HEK293 (cell line): Measurements from ENCODE around the gene DDX47.
A peak's percentile ranks its signal among the peaks of the same experiment; 100 is the strongest.

Experiments
- CTCF ChIA-PET: fragments of 350-600 bp; formaldehyde crosslinking; extraction: SDS; loops from one replicate; lab custom pipeline; 2021; ENCODE audit warnings: antibody characterized with exemption; lab: Yijun Ruan, JAX
- POLR2A ChIA-PET: fragments of 300-600 bp; formaldehyde crosslinking; extraction: SDS; loops from one replicate; lab custom pipeline; 2020; ENCODE audit warnings: antibody characterized with exemption, inconsistent platforms; lab: Yijun Ruan, JAX
- H3K27ac ChIP-seq: fragments of 200-500 bp; sonication (Bioruptor generic); 2 replicates; pipeline ENCODE4 v1.5.1; 2014; ENCODE audit warnings: low read depth, low read length, control low read depth, inconsistent platforms; ENCODE audit errors: extremely low read depth
- H3K36me3 ChIP-seq, 2 experiments: fragments of 200-500 bp in 1 of 2; sonication (Bioruptor generic) in 1 of 2; 1 replicate in 1 of 2; 2 replicates in 1 of 2; pipeline ENCODE4 v1.5.1; 2014 to 2017; ENCODE audit warnings: inconsistent platforms in 2 of 2, low read length in 2 of 2; ENCODE audit not compliant: control insufficient read depth in 2 of 2, insufficient read depth in 1 of 2
- H3K4me1 ChIP-seq: fragments of 200-500 bp; sonication (Bioruptor generic); 2 replicates; pipeline ENCODE4 v1.5.1; 2014; ENCODE audit warnings: mild to moderate bottlenecking, low read length, inconsistent platforms; ENCODE audit not compliant: control insufficient read depth, insufficient read depth
- H3K4me3 ChIP-seq: 2 replicates; pipeline ENCODE4 v1.5.1; 2011; ENCODE audit warnings: low read depth, mild to moderate bottlenecking, control low read depth, low read length, moderate library complexity
- H3K9me3 ChIP-seq: fragments of 200-500 bp; sonication (Bioruptor generic); 2 replicates; pipeline ENCODE4 v1.5.1; 2014; ENCODE audit warnings: low read depth, low read length, inconsistent platforms; ENCODE audit not compliant: control insufficient read depth, insufficient read depth
- KLF1 ChIP-seq: fragments of 450-650 bp; formaldehyde crosslinking; IDR thresholded peaks from 2 replicates; pipeline ENCODE4 v1.5.1; 2016; ENCODE audit warnings: missing biosample characterization, missing genetic modification characterization
- KLF10 ChIP-seq: fragments of 450-650 bp; IDR thresholded peaks from 2 replicates; pipeline ENCODE4 v1.5.1; 2018; ENCODE audit warnings: missing biosample characterization, mild to moderate bottlenecking, missing genetic modification characterization
- ZFHX2 ChIP-seq: fragments of 450-650 bp; formaldehyde crosslinking; conservative IDR thresholded peaks from 2 replicates; pipeline ENCODE4 v1.5.1; 2016; ENCODE audit warnings: missing biosample characterization, missing genetic modification characterization
- ZNF670 ChIP-seq: fragments of 450-650 bp; formaldehyde crosslinking; IDR thresholded peaks from 2 replicates; pipeline ENCODE4 v1.5.1; 2016; ENCODE audit warnings: missing biosample characterization, missing genetic modification characterization, low read depth
- ZNF701 ChIP-seq: fragments of 450-650 bp; formaldehyde crosslinking; IDR thresholded peaks from 2 replicates; pipeline ENCODE4 v1.5.1; 2016; ENCODE audit warnings: missing biosample characterization, missing genetic modification characterization
- ZXDB ChIP-seq: fragments of 450-650 bp; formaldehyde crosslinking; IDR thresholded peaks from 2 replicates; pipeline ENCODE4 v1.5.1; 2016; ENCODE audit warnings: missing biosample characterization, missing genetic modification characterization
- TF ChIP-seq, protein P1 (sequence below): fragments of 450-650 bp; formaldehyde crosslinking; IDR thresholded peaks from 2 replicates; pipeline ENCODE4 v1.5.1; 2017; ENCODE audit warnings: missing biosample characterization, missing genetic modification characterization
- TF ChIP-seq, protein P2 (sequence below): fragments of 450-650 bp; formaldehyde crosslinking; IDR thresholded peaks from 2 replicates; pipeline ENCODE4 v1.5.1; 2016; ENCODE audit warnings: missing biosample characterization, missing genetic modification characterization
- TF ChIP-seq, protein P3 (sequence below): fragments of 450-650 bp; formaldehyde crosslinking; IDR thresholded peaks from 2 replicates; pipeline ENCODE4 v1.5.1; 2016; ENCODE audit warnings: missing biosample characterization, missing genetic modification characterization
- TF ChIP-seq, protein P4 (sequence below): fragments of 450-650 bp; formaldehyde crosslinking; IDR thresholded peaks from 2 replicates; pipeline ENCODE4 v1.5.1; 2016; ENCODE audit warnings: missing biosample characterization, missing genetic modification characterization
- TF ChIP-seq, protein P5 (sequence below): IDR thresholded peaks from 2 replicates; pipeline ENCODE4 v1.6.1; 2011; ENCODE audit warnings: mild to moderate bottlenecking, low read depth, low read length, borderline replicate concordance
- TF ChIP-seq, protein P6 (sequence below): fragments of 450-650 bp; formaldehyde crosslinking; conservative IDR thresholded peaks from 2 replicates; pipeline ENCODE4 v1.5.1; 2016; ENCODE audit warnings: low read depth, missing biosample characterization, missing genetic modification characterization

Gene DDX47

DNA sequence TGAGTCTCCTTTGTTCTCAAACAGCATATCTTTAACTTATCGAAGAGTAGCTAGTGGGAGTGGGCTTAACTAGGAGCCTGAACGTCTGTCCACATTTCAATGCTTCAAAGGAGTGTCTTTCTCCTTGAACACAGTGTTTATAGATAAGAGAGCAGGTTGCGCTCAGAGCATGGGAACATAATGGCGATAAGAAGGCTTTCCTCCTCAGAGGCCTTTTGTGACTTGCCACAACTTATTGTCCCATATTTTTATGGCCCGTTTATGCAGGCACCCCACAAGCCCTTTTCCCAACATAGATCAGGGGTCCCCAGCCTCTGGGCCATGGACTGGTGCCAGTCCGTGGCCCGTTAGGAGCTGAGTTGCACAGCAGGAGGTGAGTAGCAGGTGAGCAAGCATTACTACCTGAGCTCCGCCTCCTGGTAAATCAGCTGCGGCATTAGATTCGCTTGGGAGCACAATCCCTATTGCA is 2.6 kb upstream of the DDX47 start (continued):
- TF ChIP-seq ZNF701 (tag by site-specific recombination) = no peak

DNA sequence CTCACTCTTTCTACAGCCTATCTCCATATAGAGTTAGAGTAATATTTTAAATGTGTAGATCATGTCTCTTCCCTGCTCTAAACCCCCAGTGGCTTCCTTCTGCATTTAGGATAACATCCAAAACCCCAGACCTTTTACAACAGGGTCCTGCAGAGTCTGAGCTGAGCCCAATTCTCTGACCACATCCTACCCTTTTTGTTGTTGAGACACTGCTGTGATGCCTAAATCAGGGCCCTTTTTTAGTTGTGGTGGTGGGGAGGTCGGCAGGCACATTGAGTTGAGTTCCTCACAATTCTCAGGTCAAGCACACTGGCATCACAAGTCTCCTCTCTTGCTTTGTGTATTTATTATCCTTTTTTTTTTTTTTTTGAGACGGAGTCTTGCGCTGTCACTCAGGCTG is 1.8 kb upstream of the DDX47 start:
- TF ChIP-seq, protein P1, sequence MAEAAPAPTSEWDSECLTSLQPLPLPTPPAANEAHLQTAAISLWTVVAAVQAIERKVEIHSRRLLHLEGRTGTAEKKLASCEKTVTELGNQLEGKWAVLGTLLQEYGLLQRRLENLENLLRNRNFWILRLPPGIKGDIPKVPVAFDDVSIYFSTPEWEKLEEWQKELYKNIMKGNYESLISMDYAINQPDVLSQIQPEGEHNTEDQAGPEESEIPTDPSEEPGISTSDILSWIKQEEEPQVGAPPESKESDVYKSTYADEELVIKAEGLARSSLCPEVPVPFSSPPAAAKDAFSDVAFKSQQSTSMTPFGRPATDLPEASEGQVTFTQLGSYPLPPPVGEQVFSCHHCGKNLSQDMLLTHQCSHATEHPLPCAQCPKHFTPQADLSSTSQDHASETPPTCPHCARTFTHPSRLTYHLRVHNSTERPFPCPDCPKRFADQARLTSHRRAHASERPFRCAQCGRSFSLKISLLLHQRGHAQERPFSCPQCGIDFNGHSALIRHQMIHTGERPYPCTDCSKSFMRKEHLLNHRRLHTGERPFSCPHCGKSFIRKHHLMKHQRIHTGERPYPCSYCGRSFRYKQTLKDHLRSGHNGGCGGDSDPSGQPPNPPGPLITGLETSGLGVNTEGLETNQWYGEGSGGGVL (tag by site-specific recombination) = no peak
- TF ChIP-seq KLF1 (no peak), KLF10 (tag by site-specific recombination) (no peak)
- TF ChIP-seq, protein P2, sequence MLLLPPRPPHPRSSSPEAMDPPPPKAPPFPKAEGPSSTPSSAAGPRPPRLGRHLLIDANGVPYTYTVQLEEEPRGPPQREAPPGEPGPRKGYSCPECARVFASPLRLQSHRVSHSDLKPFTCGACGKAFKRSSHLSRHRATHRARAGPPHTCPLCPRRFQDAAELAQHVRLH = no peak
- Histone ChIP-seq H3K36me3 (peaks cover 16 to 17% of the 10 kb centered on the region in 2 experiments), H3K4me1 (peaks cover 12% of the 10 kb centered on the region), H3K9me3 (no peaks in the 10 kb centered on the region), H3K27ac (no peak overlapping the region), H3K4me3 (no peak overlapping the region)
- ChIA-PET CTCF (interaction anchor here (0.7 to 3.7 kb wide), 2 partner anchors 23 to 45 kb away, joined by 3 to 27 read pairs; no protein-coding TSS in a partner anchor), POLR2A (no interaction called here)

DNA sequence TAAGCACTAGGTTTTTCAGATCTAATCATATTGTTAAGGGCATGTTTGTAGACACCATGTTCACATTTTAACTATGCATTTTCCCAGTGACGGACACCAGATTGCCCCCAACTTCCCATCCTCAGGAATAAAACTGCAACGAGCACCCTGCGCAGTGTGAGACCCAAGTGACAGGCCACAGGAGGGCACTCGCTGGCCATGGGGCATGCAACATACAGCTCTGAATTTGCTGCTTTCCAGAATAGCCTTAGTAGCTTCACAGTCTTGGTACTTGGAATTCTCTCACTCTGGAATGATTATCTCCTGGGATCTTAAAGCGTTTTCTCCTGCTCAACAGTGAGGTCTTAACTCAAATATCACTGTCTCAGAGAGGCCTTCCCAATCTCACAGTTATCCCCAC is 972 bp upstream of the DDX47 start:
- CTCF ChIA-PET = interaction anchor here (0.6 to 3.7 kb wide), 24 partner anchors 9 to 467 kb away, joined by 3 to 27 read pairs (median 4); partner anchors contain the start of gene GPRC5A
- Histone ChIP-seq H3K36me3 (peaks cover 18 to 24% of the 10 kb centered on the region in 2 experiments), H3K9me3 (no peaks in the 10 kb centered on the region), H3K4me1 (peaks cover 12% of the 10 kb centered on the region), H3K27ac (no peak overlapping the region)
- TF ChIP-seq ZXDB (tag by site-specific recombination) (no peak), ZNF670 (no peak)
- TF ChIP-seq, protein P3, sequence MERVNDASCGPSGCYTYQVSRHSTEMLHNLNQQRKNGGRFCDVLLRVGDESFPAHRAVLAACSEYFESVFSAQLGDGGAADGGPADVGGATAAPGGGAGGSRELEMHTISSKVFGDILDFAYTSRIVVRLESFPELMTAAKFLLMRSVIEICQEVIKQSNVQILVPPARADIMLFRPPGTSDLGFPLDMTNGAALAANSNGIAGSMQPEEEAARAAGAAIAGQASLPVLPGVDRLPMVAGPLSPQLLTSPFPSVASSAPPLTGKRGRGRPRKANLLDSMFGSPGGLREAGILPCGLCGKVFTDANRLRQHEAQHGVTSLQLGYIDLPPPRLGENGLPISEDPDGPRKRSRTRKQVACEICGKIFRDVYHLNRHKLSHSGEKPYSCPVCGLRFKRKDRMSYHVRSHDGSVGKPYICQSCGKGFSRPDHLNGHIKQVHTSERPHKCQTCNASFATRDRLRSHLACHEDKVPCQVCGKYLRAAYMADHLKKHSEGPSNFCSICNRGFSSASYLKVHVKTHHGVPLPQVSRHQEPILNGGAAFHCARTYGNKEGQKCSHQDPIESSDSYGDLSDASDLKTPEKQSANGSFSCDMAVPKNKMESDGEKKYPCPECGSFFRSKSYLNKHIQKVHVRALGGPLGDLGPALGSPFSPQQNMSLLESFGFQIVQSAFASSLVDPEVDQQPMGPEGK (tag by site-specific recombination) = no peak
- TF ChIP-seq, protein P4, sequence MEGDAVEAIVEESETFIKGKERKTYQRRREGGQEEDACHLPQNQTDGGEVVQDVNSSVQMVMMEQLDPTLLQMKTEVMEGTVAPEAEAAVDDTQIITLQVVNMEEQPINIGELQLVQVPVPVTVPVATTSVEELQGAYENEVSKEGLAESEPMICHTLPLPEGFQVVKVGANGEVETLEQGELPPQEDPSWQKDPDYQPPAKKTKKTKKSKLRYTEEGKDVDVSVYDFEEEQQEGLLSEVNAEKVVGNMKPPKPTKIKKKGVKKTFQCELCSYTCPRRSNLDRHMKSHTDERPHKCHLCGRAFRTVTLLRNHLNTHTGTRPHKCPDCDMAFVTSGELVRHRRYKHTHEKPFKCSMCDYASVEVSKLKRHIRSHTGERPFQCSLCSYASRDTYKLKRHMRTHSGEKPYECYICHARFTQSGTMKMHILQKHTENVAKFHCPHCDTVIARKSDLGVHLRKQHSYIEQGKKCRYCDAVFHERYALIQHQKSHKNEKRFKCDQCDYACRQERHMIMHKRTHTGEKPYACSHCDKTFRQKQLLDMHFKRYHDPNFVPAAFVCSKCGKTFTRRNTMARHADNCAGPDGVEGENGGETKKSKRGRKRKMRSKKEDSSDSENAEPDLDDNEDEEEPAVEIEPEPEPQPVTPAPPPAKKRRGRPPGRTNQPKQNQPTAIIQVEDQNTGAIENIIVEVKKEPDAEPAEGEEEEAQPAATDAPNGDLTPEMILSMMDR (tag by site-specific recombination) = peak; percentile 36; the same call in 1 of the 2 replicates
- TF ChIP-seq, all 188 proteins: peak for 1
- no peak overlapping the region for H3K4me3 ChIP-seq
- POLR2A ChIA-PET = interaction anchor here (2.1 kb wide), 1 partner anchor 79 kb away, joined by 16 read pairs; the partner anchor contains the start of gene GPRC5A

DNA sequence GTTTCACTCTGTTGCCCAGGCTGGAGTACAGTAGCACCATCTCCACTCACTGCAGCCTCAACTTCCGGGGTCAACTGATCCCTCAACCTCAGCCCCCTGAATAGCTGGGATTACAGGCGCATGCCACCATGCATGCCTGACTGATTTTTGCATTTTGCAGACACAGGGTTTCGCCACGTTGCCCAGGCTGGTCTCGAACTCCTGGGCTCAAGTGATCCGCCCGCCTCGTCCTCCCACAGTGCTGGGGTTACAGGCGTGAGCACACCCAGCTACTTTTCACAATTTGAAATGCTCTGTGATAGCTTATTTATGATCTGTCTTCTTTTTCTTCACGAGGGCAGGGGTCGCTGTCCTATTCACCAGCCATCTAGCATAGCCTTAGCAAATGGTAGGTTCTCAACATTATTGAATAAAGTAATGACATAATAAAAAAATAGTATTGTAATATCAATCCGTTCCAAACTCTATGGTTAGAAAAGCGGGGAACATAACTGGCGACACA is 477 bp upstream of the DDX47 start:
- no peak overlapping the region for H3K4me3 ChIP-seq
- CTCF ChIA-PET = interaction anchor here (0.6 to 3.7 kb wide), 23 partner anchors 9 to 466 kb away, joined by 3 to 27 read pairs (median 4); partner anchors contain the start of gene GPRC5A

More for the DNA sequence above, 477 bp upstream of the DDX47 start:
- no peak overlapping the region for H3K27ac ChIP-seq
- POLR2A ChIA-PET = interaction anchor here (2.1 kb wide), 1 partner anchor 78 kb away, joined by 16 read pairs; the partner anchor contains the start of gene GPRC5A
- TF ChIP-seq, protein P5, sequence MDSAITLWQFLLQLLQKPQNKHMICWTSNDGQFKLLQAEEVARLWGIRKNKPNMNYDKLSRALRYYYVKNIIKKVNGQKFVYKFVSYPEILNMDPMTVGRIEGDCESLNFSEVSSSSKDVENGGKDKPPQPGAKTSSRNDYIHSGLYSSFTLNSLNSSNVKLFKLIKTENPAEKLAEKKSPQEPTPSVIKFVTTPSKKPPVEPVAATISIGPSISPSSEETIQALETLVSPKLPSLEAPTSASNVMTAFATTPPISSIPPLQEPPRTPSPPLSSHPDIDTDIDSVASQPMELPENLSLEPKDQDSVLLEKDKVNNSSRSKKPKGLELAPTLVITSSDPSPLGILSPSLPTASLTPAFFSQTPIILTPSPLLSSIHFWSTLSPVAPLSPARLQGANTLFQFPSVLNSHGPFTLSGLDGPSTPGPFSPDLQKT = no peak
- TF ChIP-seq, protein P6, sequence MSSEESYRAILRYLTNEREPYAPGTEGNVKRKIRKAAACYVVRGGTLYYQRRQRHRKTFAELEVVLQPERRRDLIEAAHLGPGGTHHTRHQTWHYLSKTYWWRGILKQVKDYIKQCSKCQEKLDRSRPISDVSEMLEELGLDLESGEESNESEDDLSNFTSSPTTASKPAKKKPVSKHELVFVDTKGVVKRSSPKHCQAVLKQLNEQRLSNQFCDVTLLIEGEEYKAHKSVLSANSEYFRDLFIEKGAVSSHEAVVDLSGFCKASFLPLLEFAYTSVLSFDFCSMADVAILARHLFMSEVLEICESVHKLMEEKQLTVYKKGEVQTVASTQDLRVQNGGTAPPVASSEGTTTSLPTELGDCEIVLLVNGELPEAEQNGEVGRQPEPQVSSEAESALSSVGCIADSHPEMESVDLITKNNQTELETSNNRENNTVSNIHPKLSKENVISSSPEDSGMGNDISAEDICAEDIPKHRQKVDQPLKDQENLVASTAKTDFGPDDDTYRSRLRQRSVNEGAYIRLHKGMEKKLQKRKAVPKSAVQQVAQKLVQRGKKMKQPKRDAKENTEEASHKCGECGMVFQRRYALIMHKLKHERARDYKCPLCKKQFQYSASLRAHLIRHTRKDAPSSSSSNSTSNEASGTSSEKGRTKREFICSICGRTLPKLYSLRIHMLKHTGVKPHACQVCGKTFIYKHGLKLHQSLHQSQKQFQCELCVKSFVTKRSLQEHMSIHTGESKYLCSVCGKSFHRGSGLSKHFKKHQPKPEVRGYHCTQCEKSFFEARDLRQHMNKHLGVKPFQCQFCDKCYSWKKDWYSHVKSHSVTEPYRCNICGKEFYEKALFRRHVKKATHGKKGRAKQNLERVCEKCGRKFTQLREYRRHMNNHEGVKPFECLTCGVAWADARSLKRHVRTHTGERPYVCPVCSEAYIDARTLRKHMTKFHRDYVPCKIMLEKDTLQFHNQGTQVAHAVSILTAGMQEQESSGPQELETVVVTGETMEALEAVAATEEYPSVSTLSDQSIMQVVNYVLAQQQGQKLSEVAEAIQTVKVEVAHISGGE (tag by site-specific recombination) = no peak
- TF ChIP-seq ZFHX2 (tag by site-specific recombination) = peak; percentile 21; the same call in 1 of the 2 replicates
- H3K4me1 ChIP-seq = peaks cover 12% of the 10 kb centered on the region
- H3K9me3 ChIP-seq = no peaks in the 10 kb centered on the region
- H3K36me3 ChIP-seq = peaks cover 21 to 29% of the 10 kb centered on the region in 2 experiments
